Panc1 (cell line): Measurements from ENCODE around the gene THPO. TPM values are rescaled to one million over a fixed set of nuclear protein-coding genes. Genes with fewer than 3 reads are reported as not detected.

ENCODE experiments used
- ATAC-seq: fragments of 200-7000 bp; cut with Tn5 transposase; 2 replicates; pipeline ENCODE4 v1.9.1; 2020; ENCODE audit warnings: mild to moderate bottlenecking, moderate library complexity
- BruUV-seq: library from RNA; stranded (reverse); fragments of 400-500 nt; replicated peaks from 2 replicates; lab custom pipeline; 2021; lab: Mats Ljungman, UMichigan
- CTCF ChIA-PET: fragments of 300-600 bp; sonication (Branson Sonifier 250); formaldehyde crosslinking; loops from one replicate; lab custom pipeline; 2022; ENCODE audit warnings: antibody characterized with exemption; lab: Charles Lee
- POLR2A ChIA-PET: fragments of 300-600 bp; sonication (Branson Sonifier 250); formaldehyde crosslinking; loops from one replicate; lab custom pipeline; 2022; ENCODE audit warnings: antibody characterized with exemption; lab: Charles Lee
- DNase-seq: peaks from one replicate; pipeline ENCODE4 v3.0.0-alpha.2; 2010; ENCODE audit warnings: low read depth, low spot score
- H3K27ac ChIP-seq: 2 replicates; pipeline ENCODE4 v1.5.1; 2011; ENCODE audit warnings: mild to moderate bottlenecking, low read length, inconsistent platforms
- H3K27me3 ChIP-seq: fragments of 200-500 bp; sonication (Bioruptor generic); 2 replicates; pipeline ENCODE4 v1.6.0; 2014; ENCODE audit warnings: low read length, inconsistent platforms; ENCODE audit not compliant: control insufficient read depth, insufficient read depth
- H3K36me3 ChIP-seq: fragments of 200-500 bp; sonication (Bioruptor generic); 2 replicates; pipeline ENCODE4 v1.5.1; 2014; ENCODE audit warnings: inconsistent platforms, mild to moderate bottlenecking, low read length, moderate library complexity; ENCODE audit not compliant: control insufficient read depth, insufficient read depth
- H3K4me1 ChIP-seq: 2 replicates; pipeline ENCODE4 v1.5.1; 2011; ENCODE audit warnings: inconsistent platforms, mild to moderate bottlenecking, low read length, moderate library complexity; ENCODE audit not compliant: control insufficient read depth, insufficient read depth
- H3K4me3 ChIP-seq, 2 experiments: 2 replicates each; pipeline ENCODE4 v1.5.1; 2011 to 2012; ENCODE audit warnings: low read depth in 2 of 2, low read length in 2 of 2, mild to moderate bottlenecking in 2 of 2, inconsistent platforms in 1 of 2, moderate library complexity in 1 of 2
- H3K9me3 ChIP-seq: fragments of 200-500 bp; sonication (Bioruptor generic); 2 replicates; pipeline ENCODE4 v1.5.1; 2014; ENCODE audit warnings: low read depth, mild to moderate bottlenecking, inconsistent platforms, low read length, moderate library complexity; ENCODE audit not compliant: control insufficient read depth, insufficient read depth
- POLR2AphosphoS5 ChIP-seq: IDR thresholded peaks from 2 replicates; pipeline ENCODE4 v1.6.1; 2012; ENCODE audit warnings: mild to moderate bottlenecking, low read depth, low read length, moderate library complexity
- SIN3A ChIP-seq: IDR thresholded peaks from 2 replicates; pipeline ENCODE4 v1.6.1; 2012; ENCODE audit warnings: low read depth, mild to moderate bottlenecking, low read length, moderate library complexity, borderline replicate concordance; ENCODE audit not compliant: insufficient read depth
- TCF7L2 ChIP-seq: IDR thresholded peaks from 2 replicates; pipeline ENCODE4 v1.6.1; 2011; ENCODE audit warnings: mild to moderate bottlenecking, low read depth, low read length, inconsistent platforms
- in situ Hi-C: cut with HindIII; loops from 2 replicates; pipeline ENCODE4 v1.10.0; 2016; ENCODE audit warnings: low sequenced_read_pairs, low pct_unique_long_range_greater_than_20kb
- intact Hi-C: fragments of 100-400 bp; cut with micrococcal nuclease; formaldehyde crosslinking; loops from one replicate; pipeline ENCODE4 v1.10.0; 2022; ENCODE audit not compliant: unreplicated experiment
- total RNA-seq: library from RNA; stranded (reverse); gene quantifications from one replicate; pipeline ENCODE4 v1.2.1, GENCODE V29; 2021; ENCODE audit not compliant: unreplicated experiment
- TF ChIP-seq, protein P1 (sequence below): fragments of 450-650 bp; IDR thresholded peaks from 2 replicates; pipeline ENCODE4 v1.5.1; 2017; ENCODE audit warnings: mild to moderate bottlenecking
- TF ChIP-seq, protein P2 (sequence below), 2 experiments: IDR thresholded peaks; 2 replicates each; pipeline ENCODE4 v1.6.1; 2011 to 2012; ENCODE audit warnings: low read depth in 2 of 2, control low read depth in 1 of 2, low read length in 1 of 2, mild to moderate bottlenecking in 1 of 2, moderate library complexity in 1 of 2; ENCODE audit not compliant: insufficient read depth in 1 of 2

THPO gene
- total RNA-seq, 1 experiment from 2014 or later: not detected

DNA sequence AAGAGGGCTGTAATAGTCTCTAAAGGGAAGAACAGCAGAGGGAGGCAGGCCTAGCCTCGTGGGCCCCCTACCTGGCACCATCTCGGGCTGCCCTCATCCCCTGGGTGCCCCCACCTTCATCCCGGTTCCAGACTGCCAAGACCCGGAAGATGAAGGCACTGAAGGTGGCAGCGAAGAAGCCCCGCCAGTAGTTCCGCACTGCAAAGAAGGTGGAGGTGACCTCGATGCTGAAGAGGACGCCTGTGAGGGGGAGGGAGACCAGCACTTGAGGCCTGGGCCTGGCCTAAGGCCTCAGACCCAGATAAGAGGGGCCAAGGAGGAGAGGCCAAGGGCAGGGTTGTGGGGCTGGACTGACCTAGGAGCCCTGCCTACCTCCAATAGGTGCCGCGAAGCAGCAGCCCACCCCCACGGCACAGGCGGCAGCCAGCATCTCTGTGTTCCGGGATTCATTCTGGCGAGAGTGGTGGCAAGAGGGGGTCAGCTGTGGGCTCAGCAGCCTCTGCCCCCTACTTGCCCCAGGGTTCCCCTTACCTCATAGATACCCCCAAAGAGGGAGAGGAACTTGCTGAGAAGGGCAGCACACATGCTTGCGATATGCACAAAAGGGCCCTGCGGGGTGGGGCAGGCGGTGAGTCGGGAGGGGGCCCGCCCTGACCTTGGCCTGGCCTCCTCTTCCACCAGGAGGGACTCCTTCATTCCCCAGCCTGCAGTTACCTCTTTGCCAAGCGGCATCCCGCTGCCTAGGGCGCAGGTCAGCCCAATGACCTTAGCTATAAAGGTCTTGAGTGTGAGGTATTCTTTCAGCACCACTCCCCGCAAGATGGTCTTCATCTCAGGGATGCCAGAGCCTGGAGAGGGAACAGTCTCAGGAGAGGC lies 20.5 kb downstream of the THPO start:
- DNase-seq (no peak), ATAC-seq (no peak)
- TF ChIP-seq, protein P1, sequence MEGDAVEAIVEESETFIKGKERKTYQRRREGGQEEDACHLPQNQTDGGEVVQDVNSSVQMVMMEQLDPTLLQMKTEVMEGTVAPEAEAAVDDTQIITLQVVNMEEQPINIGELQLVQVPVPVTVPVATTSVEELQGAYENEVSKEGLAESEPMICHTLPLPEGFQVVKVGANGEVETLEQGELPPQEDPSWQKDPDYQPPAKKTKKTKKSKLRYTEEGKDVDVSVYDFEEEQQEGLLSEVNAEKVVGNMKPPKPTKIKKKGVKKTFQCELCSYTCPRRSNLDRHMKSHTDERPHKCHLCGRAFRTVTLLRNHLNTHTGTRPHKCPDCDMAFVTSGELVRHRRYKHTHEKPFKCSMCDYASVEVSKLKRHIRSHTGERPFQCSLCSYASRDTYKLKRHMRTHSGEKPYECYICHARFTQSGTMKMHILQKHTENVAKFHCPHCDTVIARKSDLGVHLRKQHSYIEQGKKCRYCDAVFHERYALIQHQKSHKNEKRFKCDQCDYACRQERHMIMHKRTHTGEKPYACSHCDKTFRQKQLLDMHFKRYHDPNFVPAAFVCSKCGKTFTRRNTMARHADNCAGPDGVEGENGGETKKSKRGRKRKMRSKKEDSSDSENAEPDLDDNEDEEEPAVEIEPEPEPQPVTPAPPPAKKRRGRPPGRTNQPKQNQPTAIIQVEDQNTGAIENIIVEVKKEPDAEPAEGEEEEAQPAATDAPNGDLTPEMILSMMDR: no peak
- no peak for TF ChIP-seq SIN3A
- no peak for TF ChIP-seq POLR2AphosphoS5
- no peak for TF ChIP-seq TCF7L2
- TF ChIP-seq, protein P2, sequence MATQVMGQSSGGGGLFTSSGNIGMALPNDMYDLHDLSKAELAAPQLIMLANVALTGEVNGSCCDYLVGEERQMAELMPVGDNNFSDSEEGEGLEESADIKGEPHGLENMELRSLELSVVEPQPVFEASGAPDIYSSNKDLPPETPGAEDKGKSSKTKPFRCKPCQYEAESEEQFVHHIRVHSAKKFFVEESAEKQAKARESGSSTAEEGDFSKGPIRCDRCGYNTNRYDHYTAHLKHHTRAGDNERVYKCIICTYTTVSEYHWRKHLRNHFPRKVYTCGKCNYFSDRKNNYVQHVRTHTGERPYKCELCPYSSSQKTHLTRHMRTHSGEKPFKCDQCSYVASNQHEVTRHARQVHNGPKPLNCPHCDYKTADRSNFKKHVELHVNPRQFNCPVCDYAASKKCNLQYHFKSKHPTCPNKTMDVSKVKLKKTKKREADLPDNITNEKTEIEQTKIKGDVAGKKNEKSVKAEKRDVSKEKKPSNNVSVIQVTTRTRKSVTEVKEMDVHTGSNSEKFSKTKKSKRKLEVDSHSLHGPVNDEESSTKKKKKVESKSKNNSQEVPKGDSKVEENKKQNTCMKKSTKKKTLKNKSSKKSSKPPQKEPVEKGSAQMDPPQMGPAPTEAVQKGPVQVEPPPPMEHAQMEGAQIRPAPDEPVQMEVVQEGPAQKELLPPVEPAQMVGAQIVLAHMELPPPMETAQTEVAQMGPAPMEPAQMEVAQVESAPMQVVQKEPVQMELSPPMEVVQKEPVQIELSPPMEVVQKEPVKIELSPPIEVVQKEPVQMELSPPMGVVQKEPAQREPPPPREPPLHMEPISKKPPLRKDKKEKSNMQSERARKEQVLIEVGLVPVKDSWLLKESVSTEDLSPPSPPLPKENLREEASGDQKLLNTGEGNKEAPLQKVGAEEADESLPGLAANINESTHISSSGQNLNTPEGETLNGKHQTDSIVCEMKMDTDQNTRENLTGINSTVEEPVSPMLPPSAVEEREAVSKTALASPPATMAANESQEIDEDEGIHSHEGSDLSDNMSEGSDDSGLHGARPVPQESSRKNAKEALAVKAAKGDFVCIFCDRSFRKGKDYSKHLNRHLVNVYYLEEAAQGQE (IDR thresholded peaks at IDR 0.05; ENCODE audit: insufficient read depth in 1 of 2, low read depth in 2 of 2, low read length in 1 of 2): no peak
- H3K4me3 ChIP-seq: no peak overlapping the region
- no peak overlapping the region for H3K27ac ChIP-seq
- no peaks in the 10 kb centered on the region; the same call in 1 of the 2 replicates for H3K36me3 ChIP-seq
- no peaks in the 10 kb centered on the region for H3K9me3 ChIP-seq
- ChIA-PET POLR2A (no interaction called here), CTCF (no interaction called here)
- in situ Hi-C loops: no loop called here
- BruUV-seq: no TSS peak
- intact Hi-C loops: no loop called here
- peaks cover 6% of the 10 kb centered on the region for H3K4me1 ChIP-seq
- H3K27me3 ChIP-seq: no peaks in the 10 kb centered on the region

DNA sequence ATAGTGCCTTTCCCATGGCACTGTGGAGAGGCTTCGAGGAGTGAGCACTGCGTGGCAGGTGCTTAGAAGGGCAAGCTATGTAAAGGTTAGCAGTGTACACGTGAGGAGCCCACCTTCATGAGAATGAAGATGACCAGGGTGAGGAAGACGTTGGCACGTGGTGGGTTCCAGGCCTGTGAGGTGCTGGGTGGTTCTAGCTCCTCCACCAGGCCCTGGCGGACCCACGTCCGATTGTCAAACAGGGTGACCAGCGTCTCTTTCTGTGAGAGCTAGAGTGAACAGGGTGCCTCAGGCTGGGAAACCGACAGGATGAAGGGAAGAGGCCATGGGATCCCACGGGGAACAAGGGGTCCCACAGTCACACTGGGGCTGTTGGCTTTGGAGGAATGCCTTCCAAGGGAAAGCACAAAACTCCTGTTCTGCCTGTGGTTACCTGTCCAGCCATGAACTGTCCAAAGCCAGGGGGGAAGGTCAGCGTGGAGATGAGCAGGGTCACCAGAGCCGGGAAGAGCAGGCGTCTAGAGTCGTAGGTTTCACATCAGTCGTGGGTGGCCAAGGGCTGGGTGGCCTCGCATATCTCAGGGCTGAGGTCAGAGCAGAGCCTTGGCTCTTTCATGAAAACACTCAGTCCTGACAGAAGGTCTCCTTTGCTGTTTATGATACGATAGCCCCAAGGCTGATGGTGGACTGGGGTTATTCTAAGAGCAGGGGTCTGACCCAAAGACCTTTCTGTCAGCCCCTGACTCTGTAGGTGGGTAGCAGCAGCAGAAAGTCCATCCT lies 22.6 kb downstream of the THPO start:
- TF ChIP-seq SIN3A: no peak
- no peak for TF ChIP-seq TCF7L2
- TF ChIP-seq, protein P2 (IDR thresholded peaks at IDR 0.05; ENCODE audit: insufficient read depth in 1 of 2, low read depth in 2 of 2, low read length in 1 of 2): no peak
- TF ChIP-seq POLR2AphosphoS5: no peak
- TF ChIP-seq, protein P1: no peak
- in situ Hi-C loops: no loop called here
- DNase-seq: no peak

More for the DNA sequence above, 22.6 kb downstream of the THPO start:
- H3K36me3 ChIP-seq: no peaks in the 10 kb centered on the region; the same call in 1 of the 2 replicates
- H3K27ac ChIP-seq: no peak overlapping the region
- ChIA-PET CTCF (interaction anchor here (1.2 kb wide), 1 partner anchor 158 kb away, joined by 3 read pairs; no protein-coding TSS in a partner anchor), POLR2A (interaction anchor here (0.6 kb wide), 1 partner anchor 36 kb away, joined by 3 read pairs; no protein-coding TSS in a partner anchor)
- intact Hi-C loops: no loop called here
- H3K9me3 ChIP-seq: no peaks in the 10 kb centered on the region
- ATAC-seq: no peak
- no peak overlapping the region for H3K4me3 ChIP-seq
- no peaks in the 10 kb centered on the region for H3K27me3 ChIP-seq
- BruUV-seq: no TSS peak
- H3K4me1 ChIP-seq: peaks cover 2% of the 10 kb centered on the region
